ENCODE results near the gene SHC3. TPM values are rescaled to one million over a fixed set of nuclear protein-coding genes. Genes with fewer than 3 reads are reported as not detected.

The SHC3 gene
- total and polyA plus RNA-seq, 2 donors (not counting 3 experiments of a cell fraction or from before 2014, with no cell fraction given) = 1.0 to 2.0 TPM

DNA sequence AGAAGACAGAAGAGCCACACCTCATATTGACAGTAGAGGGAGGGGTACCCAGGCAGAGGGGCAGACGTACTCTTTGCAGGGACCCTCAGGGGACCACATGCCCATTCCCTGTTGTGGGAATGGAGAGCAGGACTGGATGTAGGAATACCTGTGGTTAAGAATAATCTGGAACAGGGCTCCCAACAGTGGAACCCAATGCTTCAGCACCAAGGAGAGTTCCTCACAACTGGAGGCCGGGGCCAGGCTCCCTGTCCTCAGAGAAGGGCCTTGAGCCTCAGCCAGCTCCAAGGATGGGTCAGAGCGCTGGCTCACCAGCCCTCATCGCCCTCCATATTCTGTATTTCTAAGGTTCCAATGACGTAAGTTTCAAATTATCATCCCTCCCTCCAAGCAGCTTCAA lies 7.4 kb upstream of the SHC3 start:
- POLR2A ChIA-PET = no interaction called here
- intact Hi-C loops (cut with micrococcal nuclease) = loop anchor here (10.0 kb wide), 1 partner anchor 289 kb away; no protein-coding TSS in a partner anchor
- no peak for FAIRE-seq

DNA sequence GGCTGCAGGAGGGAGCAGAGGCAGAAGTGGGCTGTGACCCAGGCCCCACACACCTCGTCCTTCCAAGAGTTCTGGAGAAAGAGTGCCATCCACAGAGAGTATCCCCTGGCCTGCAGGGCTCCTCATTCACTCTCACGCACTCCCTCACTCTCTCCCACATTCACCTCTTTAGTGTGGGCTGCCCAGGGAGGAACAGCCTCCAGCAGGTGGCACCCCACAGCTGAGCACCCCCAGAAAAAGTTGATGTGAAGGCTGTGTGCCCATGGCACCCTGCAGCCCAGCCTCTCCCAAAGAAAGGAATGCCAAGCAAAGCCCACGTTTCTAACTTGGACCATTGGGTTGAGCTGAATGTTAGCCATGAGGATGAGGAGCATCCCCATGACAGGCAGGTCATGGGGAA lies 4.5 kb upstream of the SHC3 start:
- FAIRE-seq (no peak), DNase-seq (ENCODE audit: low read depth, low spot score) (no peak)
- no peak overlapping the region for H3K9ac ChIP-seq (replicated peaks; ENCODE audit: extremely low read depth, insufficient read depth, low read length)
- H3K27ac ChIP-seq (ENCODE audit: insufficient read depth, low read depth, low read length) = no peak overlapping the region
- H3K9me3 ChIP-seq (replicated peaks; ENCODE audit: control insufficient read depth, insufficient read depth, low read length) = no peaks in the 10 kb centered on the region
- peaks cover 23% of the 10 kb centered on the region for H3K4me1 ChIP-seq (ENCODE audit: control insufficient read depth, extremely low read depth, insufficient read depth, low read length)
- CTCF ChIA-PET = no interaction called here
- H4K20me1 ChIP-seq (replicated peaks; ENCODE audit: control insufficient read depth, extremely low read depth, insufficient read depth, low read length) = no peaks in the 10 kb centered on the region
- H3K36me3 ChIP-seq (ENCODE audit: control insufficient read depth in 2 of 2, extremely low read depth in 1 of 2, insufficient read depth in 2 of 2, low read length in 2 of 2) = no peaks in the 10 kb centered on the region
- intact Hi-C loops (cut with micrococcal nuclease) = loop anchor here (10.0 kb wide), 1 partner anchor 292 kb away; no protein-coding TSS in a partner anchor
- TF ChIP-seq, protein P1, sequence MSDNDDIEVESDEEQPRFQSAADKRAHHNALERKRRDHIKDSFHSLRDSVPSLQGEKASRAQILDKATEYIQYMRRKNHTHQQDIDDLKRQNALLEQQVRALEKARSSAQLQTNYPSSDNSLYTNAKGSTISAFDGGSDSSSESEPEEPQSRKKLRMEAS (IDR thresholded peaks at IDR 0.05; ENCODE audit: insufficient read depth, insufficient read length) = no peak
- TF ChIP-seq POLR2A (IDR thresholded peaks at IDR 0.05; ENCODE audit: low read depth, low read length) = no peak
- TF ChIP-seq FOS (IDR thresholded peaks at IDR 0.05; ENCODE audit: borderline replicate concordance, insufficient read depth, low read length) = no peak
- TF ChIP-seq GATA2 (IDR thresholded peaks at IDR 0.05; ENCODE audit: insufficient read depth, insufficient read length, low read depth, low read length) = no peak
- no peak for TF ChIP-seq JUN (IDR thresholded peaks at IDR 0.05; ENCODE audit: borderline replicate concordance, insufficient read depth, insufficient read length, low read depth)
- no peak for TF ChIP-seq EZH2 (IDR thresholded peaks at IDR 0.05; ENCODE audit: borderline replicate concordance, low read depth, low read length, severe bottlenecking)
- no peak for TF ChIP-seq POLR2AphosphoS5 (IDR thresholded peaks at IDR 0.05; ENCODE audit: insufficient read depth, low read depth, low read length)
- TF ChIP-seq MYC (IDR thresholded peaks at IDR 0.05; ENCODE audit: low read depth, low read length) = no peak
- TF ChIP-seq, protein P2, sequence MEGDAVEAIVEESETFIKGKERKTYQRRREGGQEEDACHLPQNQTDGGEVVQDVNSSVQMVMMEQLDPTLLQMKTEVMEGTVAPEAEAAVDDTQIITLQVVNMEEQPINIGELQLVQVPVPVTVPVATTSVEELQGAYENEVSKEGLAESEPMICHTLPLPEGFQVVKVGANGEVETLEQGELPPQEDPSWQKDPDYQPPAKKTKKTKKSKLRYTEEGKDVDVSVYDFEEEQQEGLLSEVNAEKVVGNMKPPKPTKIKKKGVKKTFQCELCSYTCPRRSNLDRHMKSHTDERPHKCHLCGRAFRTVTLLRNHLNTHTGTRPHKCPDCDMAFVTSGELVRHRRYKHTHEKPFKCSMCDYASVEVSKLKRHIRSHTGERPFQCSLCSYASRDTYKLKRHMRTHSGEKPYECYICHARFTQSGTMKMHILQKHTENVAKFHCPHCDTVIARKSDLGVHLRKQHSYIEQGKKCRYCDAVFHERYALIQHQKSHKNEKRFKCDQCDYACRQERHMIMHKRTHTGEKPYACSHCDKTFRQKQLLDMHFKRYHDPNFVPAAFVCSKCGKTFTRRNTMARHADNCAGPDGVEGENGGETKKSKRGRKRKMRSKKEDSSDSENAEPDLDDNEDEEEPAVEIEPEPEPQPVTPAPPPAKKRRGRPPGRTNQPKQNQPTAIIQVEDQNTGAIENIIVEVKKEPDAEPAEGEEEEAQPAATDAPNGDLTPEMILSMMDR (IDR thresholded peaks at IDR 0.05; ENCODE audit: extremely low read depth in 1 of 2, insufficient read depth in 1 of 2, low read depth in 1 of 2, low read length in 2 of 2) = no peak
- no peak overlapping the region for H3K4me3 ChIP-seq (replicated peaks in 1 of 3; ENCODE audit: insufficient read depth in 1 of 3, low read depth in 1 of 3, low read length in 3 of 3)
- no TSS peak for BruUV-seq (replicated peaks)
- POLR2A ChIA-PET = no interaction called here
- H3K79me2 ChIP-seq (ENCODE audit: control insufficient read depth, insufficient read depth, low read length) = no peaks in the 10 kb centered on the region
- no peak overlapping the region for H3K4me2 ChIP-seq (ENCODE audit: insufficient read depth, low read length)
- no peak overlapping the region for H2AFZ ChIP-seq (ENCODE audit: low read depth, low read length)
- no peaks in the 10 kb centered on the region for H3K9me1 ChIP-seq (replicated peaks; ENCODE audit: control insufficient read depth, extremely low read depth, insufficient read depth, low read length)
- dilution Hi-C loops (cut with MboI; ENCODE audit: extremely low pct_ligation_motif_present, low sequenced_read_pairs) = no loop called here
- H3K27me3 ChIP-seq (ENCODE audit: control insufficient read depth in 2 of 2, insufficient read depth in 2 of 2, low read length in 2 of 2) = peaks cover 0 to 5% of the 10 kb centered on the region in 2 experiments

More for the DNA sequence above, 7.4 kb upstream of the SHC3 start:
- CTCF ChIA-PET = no interaction called here
- dilution Hi-C loops (cut with MboI; ENCODE audit: extremely low pct_ligation_motif_present, low sequenced_read_pairs) = no loop called here
- H3K4me3 ChIP-seq (replicated peaks in 1 of 3; ENCODE audit: insufficient read depth in 1 of 3, low read depth in 1 of 3, low read length in 3 of 3) = no peak overlapping the region
- no peak overlapping the region for H3K9ac ChIP-seq (replicated peaks; ENCODE audit: extremely low read depth, insufficient read depth, low read length)
- H3K27ac ChIP-seq (ENCODE audit: insufficient read depth, low read depth, low read length) = no peak overlapping the region
- H4K20me1 ChIP-seq (replicated peaks; ENCODE audit: control insufficient read depth, extremely low read depth, insufficient read depth, low read length) = no peaks in the 10 kb centered on the region
- H3K4me1 ChIP-seq (ENCODE audit: control insufficient read depth, extremely low read depth, insufficient read depth, low read length) = no peaks in the 10 kb centered on the region
- TF ChIP-seq FOS (IDR thresholded peaks at IDR 0.05; ENCODE audit: borderline replicate concordance, insufficient read depth, low read length) = no peak
- H2AFZ ChIP-seq (ENCODE audit: low read depth, low read length) = no peak overlapping the region
- H3K36me3 ChIP-seq (ENCODE audit: control insufficient read depth in 2 of 2, extremely low read depth in 1 of 2, insufficient read depth in 2 of 2, low read length in 2 of 2) = no peaks in the 10 kb centered on the region
- H3K4me2 ChIP-seq (ENCODE audit: insufficient read depth, low read length) = no peak overlapping the region
- no peaks in the 10 kb centered on the region for H3K79me2 ChIP-seq (ENCODE audit: control insufficient read depth, insufficient read depth, low read length)
- H3K9me3 ChIP-seq (replicated peaks; ENCODE audit: control insufficient read depth, insufficient read depth, low read length) = no peaks in the 10 kb centered on the region
- DNase-seq (ENCODE audit: low read depth, low spot score) = no peak
- no peaks in the 10 kb centered on the region for H3K27me3 ChIP-seq (ENCODE audit: control insufficient read depth in 2 of 2, insufficient read depth in 2 of 2, low read length in 2 of 2)
- H3K9me1 ChIP-seq (replicated peaks; ENCODE audit: control insufficient read depth, extremely low read depth, insufficient read depth, low read length) = no peaks in the 10 kb centered on the region
- BruUV-seq (replicated peaks) = no TSS peak
